Measurements from ENCODE around the gene TRIM28. TPM values are rescaled to one million over a fixed set of nuclear protein-coding genes. Genes with fewer than 3 reads are reported as not detected.
"Not testable (repeated sequence)": the region's sequence is repeated elsewhere in the genome, so short reads cannot be mapped to it uniquely, and the experiment has no call there.

The TRIM28 gene
- total and polyA plus RNA-seq, 7 experiments from 2014 or later, result 55.3 to 564 (median 403) TPM

DNA sequence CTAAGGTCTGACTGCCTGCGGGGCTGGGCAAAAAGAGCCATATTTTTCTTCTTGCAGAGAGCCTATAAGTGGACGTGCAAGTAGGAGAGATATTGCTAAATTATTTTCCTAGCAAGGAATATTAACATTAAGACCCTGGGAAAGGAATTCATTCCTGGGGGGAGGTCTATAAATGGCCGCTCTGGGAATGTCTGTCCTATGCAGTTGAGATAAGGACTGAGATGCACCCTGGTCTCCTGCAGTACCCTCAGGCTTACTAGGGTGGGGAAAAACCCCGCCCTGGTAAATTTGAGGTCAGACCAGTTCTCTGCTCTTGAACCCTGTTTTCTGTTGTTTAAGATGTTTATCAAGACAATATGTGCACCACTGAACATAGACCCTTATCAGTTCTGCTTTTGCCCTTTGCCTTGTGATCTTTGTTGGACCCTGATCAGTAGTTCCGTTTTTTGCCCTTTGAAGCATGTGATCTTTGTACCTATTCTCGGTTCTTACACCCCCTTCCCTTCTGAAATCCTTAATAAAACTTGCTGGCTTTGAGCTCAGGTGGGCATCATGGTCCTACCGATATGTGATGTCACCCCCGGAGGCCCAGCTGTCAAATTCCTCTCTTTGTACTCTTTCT lies 36.2 kb upstream of the TRIM28 start:
- intact Hi-C loops (cut with micrococcal nuclease); CTCF ChIA-PET; H3K27ac ChIP-seq (ENCODE audit: low read depth, low read length); ATAC-seq; POLR2A ChIA-PET; H3K4me1 ChIP-seq (ENCODE audit: control insufficient read depth in 2 of 2, insufficient read depth in 2 of 2, low read length in 2 of 2); DNase-seq; H3K27ac Mint-ChIP-seq; H3K4me1 Mint-ChIP-seq; H3K4me3 ChIP-seq (ENCODE audit: low read length); H3K27me3 ChIP-seq (ENCODE audit: control insufficient read depth in 2 of 2, insufficient read depth in 2 of 2, low read length in 2 of 2); H3K27me3 Mint-ChIP-seq; H3K9me3 ChIP-seq (ENCODE audit: control insufficient read depth in 2 of 3, low read length in 3 of 3); H3K36me3 ChIP-seq (ENCODE audit: control insufficient read depth in 2 of 3, insufficient read depth in 3 of 3, low read length in 3 of 3): not testable (repeated sequence)
- H3K4me3 Mint-ChIP-seq, result peak overlapping the region in 1 of 10 donors; percentile 32
- peaks cover 0 to 30% (median 9%) of the 10 kb centered on the region in 11 donors for H3K9me3 Mint-ChIP-seq
- peaks cover 0 to 14% (median 5%) of the 10 kb centered on the region in 5 donors for H3K36me3 Mint-ChIP-seq

DNA sequence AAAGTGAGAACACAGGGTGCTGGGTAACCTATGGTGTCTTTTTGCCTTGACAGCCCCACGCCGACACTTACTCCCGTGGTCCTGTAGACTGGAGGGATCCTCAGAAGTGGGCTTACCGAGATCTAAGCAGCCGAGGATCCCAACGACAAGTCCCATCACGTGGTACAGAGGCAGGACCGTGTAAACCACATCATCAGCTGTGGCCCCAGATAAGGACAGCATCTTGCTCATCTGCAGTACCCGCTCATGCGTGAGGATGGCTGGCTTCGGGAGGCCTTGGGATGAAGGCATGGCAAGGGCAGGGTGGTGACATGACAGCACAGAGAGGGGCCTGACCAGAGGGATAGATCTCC lies 34.2 kb upstream of the TRIM28 start:
- no peak overlapping the region for H3K27ac ChIP-seq (ENCODE audit: low read depth, low read length)
- ChIA-PET CTCF (no interaction called here), POLR2A (interaction anchor here (1.0 kb wide), 1 partner anchor 10 kb away, joined by 5 read pairs; no protein-coding TSS in a partner anchor)
- no peaks in the 10 kb centered on the region for H3K27me3 ChIP-seq (ENCODE audit: control insufficient read depth in 2 of 2, insufficient read depth in 2 of 2, low read length in 2 of 2)
- Mint-ChIP-seq H3K9me3 (peaks cover 0 to 17% (median 7%) of the 10 kb centered on the region in 11 donors), H3K27me3 (no peaks in the 10 kb centered on the region), H3K4me3 (no peak overlapping the region), H3K27ac (no peak overlapping the region), H3K36me3 (peaks cover 0 to 15% (median 5%) of the 10 kb centered on the region in 5 donors), H3K4me1 (peaks cover 0 to 16% (median 8%) of the 10 kb centered on the region in 7 donors)
- peaks cover 5 to 11% of the 10 kb centered on the region in 2 donors for H3K4me1 ChIP-seq (ENCODE audit: control insufficient read depth in 2 of 2, insufficient read depth in 2 of 2, low read length in 2 of 2)
- H3K36me3 ChIP-seq (ENCODE audit: control insufficient read depth in 2 of 3, insufficient read depth in 3 of 3, low read length in 3 of 3), result no peaks in the 10 kb centered on the region
- H3K9me3 ChIP-seq (ENCODE audit: control insufficient read depth in 2 of 3, low read length in 3 of 3), result no peaks in the 10 kb centered on the region
- no peak for ATAC-seq
- no peak overlapping the region for H3K4me3 ChIP-seq (ENCODE audit: low read length)
- intact Hi-C loops (cut with micrococcal nuclease), result loop anchor here in 1 of 2 donors (5.0 kb wide), 1 partner anchor 107 kb away; no protein-coding TSS in a partner anchor
- no peak for DNase-seq

DNA sequence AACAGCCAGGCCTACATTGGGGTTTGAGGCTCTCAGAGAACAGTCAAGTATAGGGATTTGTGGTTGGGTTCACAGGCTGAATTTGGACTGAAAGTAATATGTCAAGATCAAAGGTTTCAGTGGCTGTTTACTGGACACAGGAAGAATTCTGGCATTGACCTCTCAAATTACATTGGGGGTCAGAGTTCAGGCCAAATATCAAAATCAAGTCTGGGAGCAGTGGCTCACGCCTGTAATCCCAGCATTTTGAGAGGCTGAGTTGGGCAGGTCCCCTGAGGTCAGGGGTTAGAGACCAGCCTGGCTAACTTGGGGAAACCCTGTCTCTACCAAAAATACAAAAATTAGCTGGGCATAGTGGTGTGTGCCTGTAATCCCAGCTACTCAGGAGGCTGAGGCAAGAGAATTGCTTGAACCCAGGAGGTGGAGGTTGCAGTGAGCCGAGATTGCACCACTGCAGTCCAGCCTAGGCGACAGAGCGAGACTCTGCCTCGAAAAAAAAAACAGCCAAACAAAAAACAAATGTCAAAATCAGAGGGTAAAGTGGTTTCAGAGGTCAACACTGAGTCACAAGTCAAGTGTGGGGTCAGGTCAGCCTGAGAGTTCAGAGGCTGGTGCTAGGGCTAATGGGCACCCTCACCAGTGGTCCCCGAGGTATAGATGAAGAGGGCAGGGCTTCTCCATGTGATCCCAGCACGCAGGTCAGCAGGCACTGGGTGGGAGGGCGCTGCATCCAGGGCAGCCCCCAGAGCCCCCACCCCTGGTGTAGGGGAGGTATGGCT lies 33.6 kb upstream of the TRIM28 start:
- peaks cover 0 to 15% (median 5%) of the 10 kb centered on the region in 5 donors for H3K36me3 Mint-ChIP-seq
- H3K9me3 Mint-ChIP-seq, result peaks cover 0 to 17% (median 7%) of the 10 kb centered on the region in 11 donors
- H3K36me3 ChIP-seq (ENCODE audit: control insufficient read depth in 2 of 3, insufficient read depth in 3 of 3, low read length in 3 of 3), result no peaks in the 10 kb centered on the region
- ATAC-seq, result no peak
- H3K27ac ChIP-seq (ENCODE audit: low read depth, low read length), result no peak overlapping the region
- H3K27ac Mint-ChIP-seq, result peak overlapping the region in 1 of 9 donors; percentile 73
- no peaks in the 10 kb centered on the region for H3K27me3 ChIP-seq (ENCODE audit: control insufficient read depth in 2 of 2, insufficient read depth in 2 of 2, low read length in 2 of 2)
- DNase-seq, result no peak
- H3K9me3 ChIP-seq (ENCODE audit: control insufficient read depth in 2 of 3, low read length in 3 of 3), result no peaks in the 10 kb centered on the region
- H3K4me3 ChIP-seq (ENCODE audit: low read length), result no peak overlapping the region
- H3K4me1 ChIP-seq (ENCODE audit: control insufficient read depth in 2 of 2, insufficient read depth in 2 of 2, low read length in 2 of 2), result peaks cover 6 to 11% of the 10 kb centered on the region in 2 donors
- intact Hi-C loops (cut with micrococcal nuclease), result loop anchor here in 1 of 2 donors (5.0 kb wide), 1 partner anchor 108 kb away; no protein-coding TSS in a partner anchor
- peaks cover 1 to 20% (median 8%) of the 10 kb centered on the region in 7 donors for H3K4me1 Mint-ChIP-seq
- ChIA-PET POLR2A (interaction anchor here (1.0 kb wide), 1 partner anchor 10 kb away, joined by 5 read pairs; no protein-coding TSS in a partner anchor), CTCF (no interaction called here)
- H3K4me3 Mint-ChIP-seq, result peak overlapping the region in 1 of 10 donors; percentile 6
- no peaks in the 10 kb centered on the region for H3K27me3 Mint-ChIP-seq

DNA sequence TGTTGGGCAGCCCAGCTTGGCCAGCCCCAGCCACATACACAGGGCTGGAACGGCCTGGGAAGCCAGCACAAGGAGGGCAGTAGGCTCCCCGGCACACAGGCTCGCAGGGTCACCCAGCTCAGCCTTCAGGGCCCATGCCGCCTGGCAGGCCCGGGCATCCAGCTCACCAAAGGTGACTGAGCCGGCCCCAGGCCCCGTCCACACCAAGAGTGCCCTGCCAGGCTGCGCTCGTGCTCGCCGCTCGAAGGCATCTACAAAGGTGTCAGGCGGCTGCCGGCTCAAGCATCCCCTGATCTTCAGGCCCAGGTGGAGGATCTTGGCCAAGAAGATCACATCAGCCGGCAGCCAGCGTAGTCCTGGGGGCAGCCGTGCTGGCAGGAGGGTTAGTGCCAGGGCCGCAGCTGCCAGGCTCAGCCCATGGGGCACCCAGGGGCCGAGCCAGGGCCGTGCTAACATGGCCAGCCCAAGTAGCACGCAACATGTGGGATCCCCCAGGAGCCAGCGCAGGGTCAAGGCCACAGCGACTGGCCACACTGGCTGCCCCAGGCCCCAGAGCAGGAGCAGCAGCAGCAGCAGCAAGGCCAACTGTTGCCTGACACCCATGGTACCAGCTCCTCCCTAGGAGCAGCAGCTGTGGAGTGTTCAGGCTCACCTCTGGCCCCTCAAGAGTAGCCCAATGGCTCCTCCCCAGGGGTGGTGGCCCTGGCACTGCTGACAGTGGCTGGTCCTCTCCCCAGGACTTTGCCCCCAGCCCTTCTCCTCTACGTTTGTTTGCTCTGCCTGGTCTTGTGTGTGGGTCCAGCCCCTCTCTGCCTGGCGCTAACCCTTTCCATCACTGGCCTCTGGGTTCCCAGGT lies 32.3 kb upstream of the TRIM28 start, which contains the start of gene SLC27A5:
Gene SLC27A5, minus strand, starts transcription at position 640 of the 856 bp plus-strand sequence. Its CDS starts 37 bp downstream, at position 603.
- Mint-ChIP-seq H3K4me3 (peak within 1 kb of the TSS in 1 of 10 donors; percentile 4), H3K4me1 (peaks cover 8 to 29% (median 16%) of the 10 kb centered on the region in 7 donors), H3K36me3 (peaks cover 0 to 23% (median 5%) of the 10 kb centered on the region in 5 donors), H3K27me3 (no peaks in the 10 kb centered on the region), H3K27ac (peak within 1 kb of the TSS in 3 of 9 donors; percentile 26 to 42 (median 32)), H3K9me3 (peaks cover 0 to 12% (median 6%) of the 10 kb centered on the region in 11 donors)
- Histone ChIP-seq H3K27me3 (ENCODE audit: control insufficient read depth in 2 of 2, insufficient read depth in 2 of 2, low read length in 2 of 2) (no peaks in the 10 kb centered on the region), H3K4me3 (ENCODE audit: low read length) (no peak within 1 kb of the TSS), H3K9me3 (ENCODE audit: control insufficient read depth in 2 of 3, low read length in 3 of 3) (no peaks in the 10 kb centered on the region), H3K27ac (ENCODE audit: low read depth, low read length) (no peak within 1 kb of the TSS), H3K36me3 (ENCODE audit: control insufficient read depth in 2 of 3, insufficient read depth in 3 of 3, low read length in 3 of 3) (peaks cover 0 to 11% (median 5%) of the 10 kb centered on the region in 3 experiments), H3K4me1 (ENCODE audit: control insufficient read depth in 2 of 2, insufficient read depth in 2 of 2, low read length in 2 of 2) (peaks cover 6 to 11% of the 10 kb centered on the region in 2 donors)
- ATAC-seq (no peak), DNase-seq (no peak)
- POLR2A ChIA-PET, result interaction anchor here (0.5 to 1.4 kb wide), 2 partner anchors 9 to 11 kb away, joined by 3 to 4 read pairs; no protein-coding TSS in a partner anchor
- intact Hi-C loops (cut with micrococcal nuclease), result loop anchor here in 1 of 2 donors (5.0 kb wide), 1 partner anchor 109 kb away; no protein-coding TSS in a partner anchor
- CTCF ChIA-PET, result no interaction called here

DNA sequence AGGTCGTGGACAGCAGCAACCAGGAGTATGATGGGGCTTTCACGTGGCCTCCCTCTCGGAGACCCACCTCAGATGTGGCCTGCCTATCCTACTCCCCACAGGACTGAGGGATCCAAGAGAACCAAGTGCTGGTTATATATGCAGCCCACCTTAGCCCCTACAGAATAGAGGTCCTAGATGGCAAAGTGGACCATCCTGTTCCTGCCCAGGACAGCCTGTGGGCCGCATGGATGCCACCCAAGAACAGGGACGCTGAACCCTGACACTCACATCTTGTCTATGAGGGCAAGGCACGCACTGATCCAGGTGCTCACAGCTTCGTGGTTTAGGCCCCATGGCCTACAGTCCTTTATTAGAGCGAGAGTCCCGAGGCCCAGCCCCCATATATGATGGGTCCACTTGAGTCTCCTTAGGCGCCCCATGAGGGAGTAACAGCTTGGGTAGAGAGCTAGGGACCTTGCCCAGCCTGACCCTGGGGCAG lies 30.6 kb upstream of the TRIM28 start:
- Histone ChIP-seq H3K27me3 (ENCODE audit: control insufficient read depth in 2 of 2, insufficient read depth in 2 of 2, low read length in 2 of 2) (no peaks in the 10 kb centered on the region), H3K4me1 (ENCODE audit: control insufficient read depth in 2 of 2, insufficient read depth in 2 of 2, low read length in 2 of 2) (peaks cover 10 to 15% of the 10 kb centered on the region in 2 donors), H3K9me3 (ENCODE audit: control insufficient read depth in 2 of 3, low read length in 3 of 3) (no peaks in the 10 kb centered on the region), H3K36me3 (ENCODE audit: control insufficient read depth in 2 of 3, insufficient read depth in 3 of 3, low read length in 3 of 3) (peaks cover 0 to 22% (median 5%) of the 10 kb centered on the region in 3 experiments), H3K27ac (ENCODE audit: low read depth, low read length) (peak overlapping the region; percentile 65), H3K4me3 (ENCODE audit: low read length) (no peak overlapping the region)
- H3K9me3 Mint-ChIP-seq, result no peaks in the 10 kb centered on the region
- peak overlapping the region in 8 of 10 donors; percentile 13 to 93 (median 70) for H3K4me3 Mint-ChIP-seq
- peak overlapping the region in 6 of 9 donors; percentile 67 to 94 (median 79) for H3K27ac Mint-ChIP-seq
- H3K4me1 Mint-ChIP-seq, result peaks cover 11 to 33% (median 21%) of the 10 kb centered on the region in 7 donors
- H3K36me3 Mint-ChIP-seq, result peaks cover 0 to 17% (median 0%) of the 10 kb centered on the region in 5 donors
- ChIA-PET CTCF (interaction anchor here (0.6 to 2.5 kb wide), 7 partner anchors 12 to 770 kb away, joined by 3 to 33 read pairs (median 4); no protein-coding TSS in a partner anchor), POLR2A (interaction anchor here (1.0 to 2.0 kb wide), 9 partner anchors 13 to 150 kb away, joined by 3 to 11 read pairs (median 4); partner anchors contain the start of genes CHMP2A, TRIM28 and UBE2M)
- H3K27me3 Mint-ChIP-seq, result no peaks in the 10 kb centered on the region
- DNase-seq, result no peak
- ATAC-seq, result no peak
- intact Hi-C loops (cut with micrococcal nuclease), result loop anchor here in 1 of 2 donors (5.0 kb wide), 1 partner anchor 111 kb away; no protein-coding TSS in a partner anchor

Data from naive thymus-derived CD4-positive, alpha-beta T cell (primary cell).